GM21528 (cell line): ENCODE results near the gene PRND.
"Not testable (repeated sequence)": the region's sequence is repeated elsewhere in the genome, so short reads cannot be mapped to it uniquely, and the experiment has no call there.

ENCODE experiments used
- ATAC-seq: cut with Tn5 transposase; IDR thresholded peaks from one replicate; pipeline ENCODE4 v1.9.1; 2021; ENCODE audit warnings: mild to moderate bottlenecking, moderate library complexity; ENCODE audit not compliant: unreplicated experiment, low FRiP score

PRND gene

GRCh38 chr20:4721719-4722118 lies at the start of gene PRND:
Gene PRND (plus strand): TSS chr20:4721909. CDS start chr20:4724552, 2,643 bp downstream.
- ATAC-seq, result no peak

GRCh38 chr20:4672948-4673347 lies 48.8 kb upstream of the PRND start:
- no peak for ATAC-seq

- ATAC-seq, result no peak
Measured at GRCh38 chr20:4673371-4674001, 48.2 kb upstream of the PRND start.

GRCh38 chr20:4674672-4675071 lies 47.0 kb upstream of the PRND start:
- no peak for ATAC-seq

GRCh38 chr20:4677846-4678245 lies 43.9 kb upstream of the PRND start:
- ATAC-seq, result no peak

GRCh38 chr20:4681401-4681800 lies 40.3 kb upstream of the PRND start:
- no peak for ATAC-seq

GRCh38 chr20:4681991-4682401 lies 39.7 kb upstream of the PRND start:
- ATAC-seq, result no peak

GRCh38 chr20:4682682-4683081 lies 39.0 kb upstream of the PRND start:
- ATAC-seq, result no peak

- no peak for ATAC-seq
Measured at GRCh38 chr20:4683261-4683660, 38.4 kb upstream of the PRND start.

GRCh38 chr20:4684837-4685413 lies 36.8 kb upstream of the PRND start:
- ATAC-seq, result no peak

GRCh38 chr20:4685923-4686221 lies 35.8 kb upstream of the PRND start:
- no peak for ATAC-seq

GRCh38 chr20:4688305-4688704 lies 33.4 kb upstream of the PRND start:
- ATAC-seq, result no peak

- ATAC-seq, result no peak
Measured at GRCh38 chr20:4689220-4689619, 32.5 kb upstream of the PRND start.

GRCh38 chr20:4691753-4692152 lies 30.0 kb upstream of the PRND start:
- no peak for ATAC-seq

GRCh38 chr20:4694076-4694475 lies 27.6 kb upstream of the PRND start:
- no peak for ATAC-seq

GRCh38 chr20:4697189-4697830 lies 24.4 kb upstream of the PRND start:
- ATAC-seq, result no peak

GRCh38 chr20:4697831-4698221 lies 23.9 kb upstream of the PRND start:
- no peak for ATAC-seq

GRCh38 chr20:4699216-4699615 lies 22.5 kb upstream of the PRND start:
- no peak for ATAC-seq

- no peak for ATAC-seq
Measured at GRCh38 chr20:4699957-4700356, 21.8 kb upstream of the PRND start.

GRCh38 chr20:4702562-4703280 lies 19.0 kb upstream of the PRND start:
- no peak for ATAC-seq

- ATAC-seq, result no peak
Measured at GRCh38 chr20:4703281-4703676, 18.4 kb upstream of the PRND start.

- not testable (repeated sequence) for ATAC-seq
Measured at GRCh38 chr20:4706941-4707340, 14.8 kb upstream of the PRND start.
